SU-DHL-6 (cell line): ENCODE data around the gene USP21.

Experiments
- EZH2phosphoT487 ChIP-seq: fragments of 200-600 bp; sonication (generic), shearing (Covaris generic); conservative IDR thresholded peaks from 2 replicates; pipeline ENCODE4 v1.6.1; 2018; ENCODE audit warnings: mild to moderate bottlenecking, antibody characterized with exemption, low read length, moderate library complexity, mixed read lengths
- TF ChIP-seq, protein P1 (sequence below): fragments of 200-600 bp; sonication (generic); IDR thresholded peaks from one replicate; pipeline ENCODE4 v1.5.1; 2017; ENCODE audit warnings: antibody characterized with exemption, mild to moderate bottlenecking, low read length, moderate library complexity; ENCODE audit not compliant: insufficient read depth, poor library complexity, severe bottlenecking

DNA sequence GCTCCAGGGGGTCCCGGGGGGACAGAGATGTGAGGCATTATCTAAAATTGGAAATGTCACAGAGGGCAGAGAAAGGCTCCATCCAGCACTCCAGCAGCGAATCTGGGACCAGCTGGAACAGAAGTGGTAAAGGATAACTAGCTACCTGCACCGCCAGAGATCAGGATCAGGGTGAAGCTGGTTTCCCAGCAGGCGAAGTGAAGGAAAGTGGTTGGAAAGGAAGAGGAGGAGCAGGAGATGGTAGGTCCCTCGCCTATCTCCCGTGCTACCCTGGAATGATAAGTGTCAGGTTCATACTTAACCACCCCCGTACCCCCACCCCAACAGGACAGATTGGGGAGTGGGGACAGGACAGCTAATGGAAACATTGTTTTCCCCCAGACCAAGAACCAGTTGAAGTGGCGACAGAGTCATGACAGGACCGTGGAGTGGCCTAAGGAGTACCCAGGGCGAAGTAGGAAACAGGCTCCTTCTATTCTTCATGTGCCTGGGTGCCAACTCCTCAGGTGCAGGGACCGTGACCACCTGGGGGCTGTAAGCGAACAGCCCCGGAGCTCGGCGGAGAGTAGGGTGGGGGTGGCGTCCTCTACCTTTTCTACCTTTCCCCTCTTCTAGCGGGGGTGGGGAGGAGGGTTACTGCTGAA is 17.3 kb downstream of the USP21 start:
- TF ChIP-seq, protein P1, sequence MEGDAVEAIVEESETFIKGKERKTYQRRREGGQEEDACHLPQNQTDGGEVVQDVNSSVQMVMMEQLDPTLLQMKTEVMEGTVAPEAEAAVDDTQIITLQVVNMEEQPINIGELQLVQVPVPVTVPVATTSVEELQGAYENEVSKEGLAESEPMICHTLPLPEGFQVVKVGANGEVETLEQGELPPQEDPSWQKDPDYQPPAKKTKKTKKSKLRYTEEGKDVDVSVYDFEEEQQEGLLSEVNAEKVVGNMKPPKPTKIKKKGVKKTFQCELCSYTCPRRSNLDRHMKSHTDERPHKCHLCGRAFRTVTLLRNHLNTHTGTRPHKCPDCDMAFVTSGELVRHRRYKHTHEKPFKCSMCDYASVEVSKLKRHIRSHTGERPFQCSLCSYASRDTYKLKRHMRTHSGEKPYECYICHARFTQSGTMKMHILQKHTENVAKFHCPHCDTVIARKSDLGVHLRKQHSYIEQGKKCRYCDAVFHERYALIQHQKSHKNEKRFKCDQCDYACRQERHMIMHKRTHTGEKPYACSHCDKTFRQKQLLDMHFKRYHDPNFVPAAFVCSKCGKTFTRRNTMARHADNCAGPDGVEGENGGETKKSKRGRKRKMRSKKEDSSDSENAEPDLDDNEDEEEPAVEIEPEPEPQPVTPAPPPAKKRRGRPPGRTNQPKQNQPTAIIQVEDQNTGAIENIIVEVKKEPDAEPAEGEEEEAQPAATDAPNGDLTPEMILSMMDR, result no peak
- no peak for TF ChIP-seq EZH2phosphoT487
